GM12874 (cell line): Measurements from ENCODE around the gene RUVBL1.
A peak's percentile ranks its signal among the peaks of the same experiment; 100 is the strongest.

ENCODE experiments used
- CTCF ChIP-seq: IDR thresholded peaks from 2 replicates; pipeline ENCODE4 v1.5.1; 2011; ENCODE audit warnings: low read depth, mild to moderate bottlenecking, control low read depth, low read length, moderate library complexity; ENCODE audit not compliant: insufficient read depth

The RUVBL1 gene

GRCh38 chr3:128149650-128150049 lies 26.0 kb upstream of the RUVBL1 start:
- no peak for TF ChIP-seq CTCF

- TF ChIP-seq CTCF: no peak
These were observed 22.6 kb upstream of the RUVBL1 start for GRCh38 chr3:128146201-128146600.

- no peak for TF ChIP-seq CTCF
These were observed 21.7 kb upstream of the RUVBL1 start for GRCh38 chr3:128145279-128145678.

GRCh38 chr3:128144512-128145187 lies 21.0 kb upstream of the RUVBL1 start:
- TF ChIP-seq CTCF: no peak

- no peak for TF ChIP-seq CTCF
These were observed 19.9 kb upstream of the RUVBL1 start for GRCh38 chr3:128143496-128143895.

GRCh38 chr3:128133273-128133883 lies 9.8 kb upstream of the RUVBL1 start:
- peak; percentile 73 for TF ChIP-seq CTCF

- TF ChIP-seq CTCF: no peak
These were observed 8.5 kb upstream of the RUVBL1 start for GRCh38 chr3:128131897-128132646.
